ENCODE results near the gene OSM. TPM values are rescaled to one million over a fixed set of nuclear protein-coding genes. Genes with fewer than 3 reads are reported as not detected.

OSM gene
- total RNA-seq, 6 experiments from 2014 or later: not detected

DNA sequence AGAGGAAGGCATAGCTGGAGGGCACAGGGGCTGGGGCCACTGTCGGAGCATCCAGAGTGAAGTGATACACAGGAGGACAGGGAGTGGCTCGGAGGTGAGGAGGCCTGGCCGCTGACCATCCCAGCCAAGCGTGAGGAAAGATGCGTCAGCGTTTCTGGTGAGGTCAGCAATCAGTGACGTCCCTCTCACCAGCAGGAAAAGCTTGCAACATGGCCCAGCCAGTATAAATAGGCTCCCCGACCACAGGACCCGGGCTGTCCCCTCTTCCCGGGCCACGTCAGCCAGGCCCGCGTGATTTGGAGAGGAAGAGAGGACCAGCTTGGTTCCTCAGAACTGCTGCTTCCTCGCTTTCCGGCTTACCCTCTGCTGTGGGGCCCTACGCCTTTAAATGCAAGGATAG, 4.2 kb upstream of the OSM start:
- Mint-ChIP-seq H3K27ac (no peak overlapping the region), H3K9me3 (no peaks in the 10 kb centered on the region), H3K27me3 (ENCODE audit: insufficient read depth) (peaks cover 16% of the 10 kb centered on the region), H3K4me1 (ENCODE audit: low read depth) (no peaks in the 10 kb centered on the region), H3K4me3 (no peak overlapping the region), H3K36me3 (ENCODE audit: low read depth) (no peaks in the 10 kb centered on the region)
- no peak for DNase-seq
- TF ChIP-seq, protein P1, sequence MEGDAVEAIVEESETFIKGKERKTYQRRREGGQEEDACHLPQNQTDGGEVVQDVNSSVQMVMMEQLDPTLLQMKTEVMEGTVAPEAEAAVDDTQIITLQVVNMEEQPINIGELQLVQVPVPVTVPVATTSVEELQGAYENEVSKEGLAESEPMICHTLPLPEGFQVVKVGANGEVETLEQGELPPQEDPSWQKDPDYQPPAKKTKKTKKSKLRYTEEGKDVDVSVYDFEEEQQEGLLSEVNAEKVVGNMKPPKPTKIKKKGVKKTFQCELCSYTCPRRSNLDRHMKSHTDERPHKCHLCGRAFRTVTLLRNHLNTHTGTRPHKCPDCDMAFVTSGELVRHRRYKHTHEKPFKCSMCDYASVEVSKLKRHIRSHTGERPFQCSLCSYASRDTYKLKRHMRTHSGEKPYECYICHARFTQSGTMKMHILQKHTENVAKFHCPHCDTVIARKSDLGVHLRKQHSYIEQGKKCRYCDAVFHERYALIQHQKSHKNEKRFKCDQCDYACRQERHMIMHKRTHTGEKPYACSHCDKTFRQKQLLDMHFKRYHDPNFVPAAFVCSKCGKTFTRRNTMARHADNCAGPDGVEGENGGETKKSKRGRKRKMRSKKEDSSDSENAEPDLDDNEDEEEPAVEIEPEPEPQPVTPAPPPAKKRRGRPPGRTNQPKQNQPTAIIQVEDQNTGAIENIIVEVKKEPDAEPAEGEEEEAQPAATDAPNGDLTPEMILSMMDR (IDR thresholded peaks at IDR 0.05): no peak

DNA sequence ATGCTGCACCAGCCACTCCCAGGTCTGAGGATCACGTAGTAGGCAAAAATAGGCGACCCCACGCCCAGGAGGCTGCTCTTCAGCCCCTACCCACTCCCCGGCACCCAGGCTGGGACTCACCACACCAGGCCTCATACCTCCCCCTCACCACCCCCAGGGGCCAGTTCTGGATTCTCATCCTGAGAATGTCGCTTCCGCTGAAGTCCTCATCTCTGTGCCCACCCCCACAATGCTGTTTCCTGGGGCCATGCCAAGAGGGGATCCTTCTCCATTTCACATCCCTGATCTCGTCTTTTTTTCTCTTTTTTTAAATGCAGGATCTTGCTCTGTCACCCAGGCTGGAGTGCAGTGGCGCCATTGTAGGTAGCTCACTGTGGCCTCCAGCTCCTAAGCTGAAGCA, 1.7 kb upstream of the OSM start:
- no peaks in the 10 kb centered on the region for H3K9me3 Mint-ChIP-seq
- H3K4me3 Mint-ChIP-seq: no peak overlapping the region
- H3K36me3 Mint-ChIP-seq (ENCODE audit: low read depth): no peaks in the 10 kb centered on the region
- no peak overlapping the region for H3K27ac Mint-ChIP-seq
- peaks cover 9% of the 10 kb centered on the region; the same call in 1 of the 2 replicates for H3K27me3 Mint-ChIP-seq (ENCODE audit: insufficient read depth)
- peaks cover under 1% of the 10 kb centered on the region for H3K4me1 Mint-ChIP-seq (ENCODE audit: low read depth)
- TF ChIP-seq, protein P1 (IDR thresholded peaks at IDR 0.05): no peak
- DNase-seq: no peak

DNA sequence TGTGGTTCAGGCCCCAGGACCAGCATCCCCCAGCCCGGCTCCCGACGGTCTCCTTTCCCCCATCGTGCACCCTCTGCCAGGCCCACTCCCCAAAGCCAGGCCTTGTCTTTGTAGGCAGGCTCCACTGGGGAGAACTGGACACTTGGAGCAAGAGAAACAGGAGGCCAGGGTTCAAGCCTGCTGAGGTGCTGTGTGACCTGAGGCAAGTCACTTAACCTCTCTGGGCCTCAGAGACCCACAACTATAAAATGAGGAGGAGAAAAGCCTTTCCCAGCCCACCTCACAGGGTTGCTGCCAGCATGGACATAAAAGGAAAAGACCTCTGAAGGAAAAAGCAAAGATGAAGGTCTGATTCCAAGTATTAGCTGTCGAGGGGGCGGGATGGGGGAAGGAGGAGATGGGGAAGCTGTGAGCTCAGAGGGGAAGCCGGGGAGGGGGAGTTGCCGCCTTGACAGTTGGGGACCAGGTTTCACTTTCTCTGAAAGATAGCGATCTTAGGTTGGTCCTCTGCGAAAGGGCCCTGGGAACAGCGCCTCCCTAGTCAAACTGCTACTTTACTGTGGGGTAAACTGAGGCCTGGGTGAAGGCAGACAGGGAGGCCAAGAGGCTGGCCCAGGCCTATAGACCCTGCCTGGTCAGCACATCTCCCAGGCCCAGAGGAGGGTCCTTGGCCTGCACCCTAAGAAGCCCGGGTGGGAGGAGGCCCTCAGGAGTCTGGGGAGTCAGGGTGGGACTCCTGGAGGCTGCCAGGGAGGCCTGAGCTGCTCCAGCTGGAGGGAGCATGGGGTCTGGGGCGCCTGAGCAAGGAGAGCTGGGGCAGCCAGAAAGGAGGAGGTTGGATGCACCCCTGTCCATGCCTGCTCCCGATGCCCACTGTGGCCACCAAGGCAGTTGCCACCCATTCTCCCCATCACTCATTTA, 991 bp upstream of the OSM start:
- H3K27me3 Mint-ChIP-seq (ENCODE audit: insufficient read depth): peaks cover 7% of the 10 kb centered on the region; the same call in 1 of the 2 replicates
- no peaks in the 10 kb centered on the region for H3K36me3 Mint-ChIP-seq (ENCODE audit: low read depth)
- no peak overlapping the region for H3K27ac Mint-ChIP-seq
- no peaks in the 10 kb centered on the region for H3K9me3 Mint-ChIP-seq
- DNase-seq: no peak
- TF ChIP-seq, protein P1 (IDR thresholded peaks at IDR 0.05): no peak
- H3K4me3 Mint-ChIP-seq: no peak overlapping the region
- peaks cover 6% of the 10 kb centered on the region for H3K4me1 Mint-ChIP-seq (ENCODE audit: low read depth)

DNA sequence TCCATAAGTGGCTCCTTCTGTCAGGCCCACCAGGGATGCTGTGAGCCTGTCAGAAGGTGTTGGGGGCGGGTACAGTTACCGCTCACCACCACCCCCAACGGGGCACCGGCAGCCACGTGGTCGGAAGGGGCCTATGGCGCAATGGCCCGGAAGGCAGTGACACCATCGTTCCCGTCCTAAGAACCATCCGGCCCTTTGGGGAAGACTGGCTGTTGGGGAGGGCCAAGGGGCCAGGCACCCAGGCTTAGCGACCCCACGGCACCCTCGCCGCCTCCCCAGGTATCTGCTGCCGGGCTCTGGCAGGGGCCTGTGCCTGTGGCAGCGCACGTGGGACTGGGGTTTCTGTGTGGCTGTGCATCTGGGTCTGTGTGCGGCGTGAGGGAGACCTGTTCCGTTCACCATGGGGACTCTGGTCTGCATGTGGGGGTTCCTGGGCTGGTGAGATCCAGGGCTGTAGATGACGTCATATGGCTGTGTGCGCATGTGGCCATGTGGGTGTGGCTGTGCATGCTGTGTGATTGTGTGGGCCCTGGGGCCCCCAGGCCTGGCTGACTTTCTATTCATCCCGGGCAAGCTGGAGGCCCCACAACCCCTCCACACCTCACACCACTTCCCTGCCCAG, 717 bp downstream of the OSM start:
- Mint-ChIP-seq H3K4me1 (ENCODE audit: low read depth) (peaks cover 6% of the 10 kb centered on the region), H3K27me3 (ENCODE audit: insufficient read depth) (peaks cover 10% of the 10 kb centered on the region; the same call in 1 of the 2 replicates), H3K9me3 (no peaks in the 10 kb centered on the region), H3K36me3 (ENCODE audit: low read depth) (no peaks in the 10 kb centered on the region), H3K4me3 (no peak overlapping the region), H3K27ac (no peak overlapping the region)
- no peak for DNase-seq
- TF ChIP-seq, protein P1 (IDR thresholded peaks at IDR 0.05): no peak

DNA sequence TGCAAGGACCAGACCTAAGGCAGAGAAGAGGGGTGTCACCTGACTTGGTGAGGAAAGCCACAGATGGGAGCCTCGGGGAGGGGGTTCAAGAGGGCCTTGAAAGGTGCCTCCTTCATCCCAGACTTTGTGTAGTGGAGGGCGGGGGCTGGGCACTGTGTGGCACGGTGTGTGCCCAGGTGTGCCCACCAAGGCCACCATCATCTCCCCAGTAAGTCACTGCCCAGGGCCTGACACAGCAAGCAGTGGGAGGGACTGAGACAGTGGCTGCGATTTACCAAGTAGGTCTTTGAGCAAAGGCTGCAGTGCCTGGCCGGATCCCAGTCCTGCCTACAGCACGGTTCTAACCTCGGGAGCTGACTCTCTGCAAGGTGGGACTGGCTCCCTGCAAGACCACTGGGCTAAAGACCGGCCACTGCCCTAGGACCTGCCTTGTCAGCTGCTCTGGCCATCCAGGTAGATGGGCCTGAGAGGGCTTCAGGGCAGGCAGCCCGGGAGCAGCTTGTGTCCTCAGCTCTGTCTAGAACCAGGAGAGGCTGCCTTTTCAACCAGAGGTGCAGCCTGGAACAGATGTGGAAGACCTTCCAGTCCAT, 1.4 kb downstream of the OSM start:
- no peak overlapping the region for H3K27ac Mint-ChIP-seq
- H3K4me3 Mint-ChIP-seq: no peak overlapping the region
- TF ChIP-seq, protein P1 (IDR thresholded peaks at IDR 0.05): no peak
- H3K4me1 Mint-ChIP-seq (ENCODE audit: low read depth): peaks cover 6% of the 10 kb centered on the region
- no peaks in the 10 kb centered on the region for H3K36me3 Mint-ChIP-seq (ENCODE audit: low read depth)
- H3K27me3 Mint-ChIP-seq (ENCODE audit: insufficient read depth): peaks cover 13% of the 10 kb centered on the region
- DNase-seq: no peak
- H3K9me3 Mint-ChIP-seq: no peaks in the 10 kb centered on the region

Data from HFFc6 (cell line).